ENCODE measurements around the gene FUT1. TPM values are rescaled to one million over a fixed set of nuclear protein-coding genes. Genes with fewer than 3 reads are reported as not detected.

Gene FUT1
- polyA plus RNA-seq (2013, experiment 1 of 2) = 0.99 TPM
- polyA plus RNA-seq (2013, experiment 2 of 2) = 1.0 TPM

DNA sequence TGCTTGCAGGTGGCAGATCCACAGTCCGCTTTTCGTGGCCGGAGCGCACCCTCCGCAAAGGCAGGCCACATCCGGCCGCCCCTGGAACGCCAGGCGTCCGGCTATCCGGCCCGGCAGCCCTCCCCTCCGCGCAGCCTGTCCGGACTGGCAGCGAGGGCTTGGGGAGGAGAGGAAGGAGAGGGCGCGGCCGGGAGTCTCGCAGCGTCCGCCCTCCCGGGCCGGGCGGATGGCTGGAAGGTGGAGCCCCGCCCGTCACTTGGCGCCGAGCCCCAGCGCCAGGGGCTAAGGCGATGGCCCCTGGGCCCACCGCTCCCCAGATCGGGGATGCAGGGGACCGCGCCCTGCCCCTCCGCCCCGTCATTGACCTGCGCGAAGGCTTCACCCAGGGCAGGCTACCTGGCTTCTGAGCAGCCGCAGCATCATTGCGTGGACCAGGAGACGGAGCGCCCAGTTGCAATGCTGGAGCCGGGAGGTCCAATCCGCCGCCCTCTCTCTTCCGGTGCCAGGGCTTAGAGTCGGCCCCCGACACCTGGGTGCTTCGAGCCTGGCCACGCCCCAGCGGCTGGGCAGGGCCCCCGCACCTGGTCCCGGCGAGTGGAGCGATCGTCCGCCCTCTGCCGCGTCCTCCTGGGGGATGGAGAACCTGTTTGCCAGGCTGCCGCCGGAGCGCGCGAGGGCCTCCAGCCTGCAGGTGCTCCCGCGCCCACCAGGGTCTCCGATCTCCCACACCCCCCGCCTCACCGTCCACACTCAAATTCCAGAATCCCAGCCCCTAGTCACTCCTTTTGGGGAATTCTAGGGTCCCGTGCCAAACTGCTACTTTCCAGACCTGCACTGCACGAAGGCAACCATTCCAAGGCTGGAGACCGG lies at the start of gene FUT1:
Gene FUT1 (minus strand): TSS at position 146 of the 870 bp plus-strand sequence. CDS start 1,360 bp downstream, outside the sequence.
- H2BK15ac ChIP-seq (ENCODE audit: low read length) = peak within 1 kb of the TSS; percentile 71
- peaks cover 0 to 76% (median 18%) of the 10 kb centered on the region in 3 experiments for H3K27me3 ChIP-seq (ENCODE audit: control insufficient read depth in 3 of 3, insufficient read depth in 3 of 3, low read depth in 1 of 3, low read length in 3 of 3)
- peak within 1 kb of the TSS; percentile 74 for H2AK5ac ChIP-seq (ENCODE audit: low read depth, low read length)
- peak within 1 kb of the TSS; percentile 15 to 90 for H3K4me3 ChIP-seq (ENCODE audit: low read length in 2 of 2)
- H3K23ac ChIP-seq (ENCODE audit: low read depth, low read length, poor library complexity) = peak within 1 kb of the TSS; percentile 90
- peaks cover 2% of the 10 kb centered on the region for H3K79me1 ChIP-seq (ENCODE audit: low read depth, low read length)
- no peak within 1 kb of the TSS for H2BK120ac ChIP-seq (ENCODE audit: low read depth, low read length)
- peak within 1 kb of the TSS; percentile 96 for H3K4me2 ChIP-seq (ENCODE audit: insufficient read depth, low read length, poor library complexity, severe bottlenecking)
- H2AFZ ChIP-seq (ENCODE audit: low read length) = peak within 1 kb of the TSS; percentile 82
- peak within 1 kb of the TSS; percentile 82 for H2BK12ac ChIP-seq (ENCODE audit: low read length)
- no peak within 1 kb of the TSS for H4K91ac ChIP-seq (ENCODE audit: low read depth, low read length, poor library complexity)
- no peak within 1 kb of the TSS for H4K8ac ChIP-seq (ENCODE audit: low read depth, low read length)
- no peak within 1 kb of the TSS for H2BK5ac ChIP-seq (ENCODE audit: low read length)
- H3K18ac ChIP-seq (ENCODE audit: low read length) = peak within 1 kb of the TSS; percentile 58
- peaks cover 0 to 9% of the 10 kb centered on the region in 2 donors for H3K9me3 ChIP-seq (replicated peaks in 1 of 2; ENCODE audit: control insufficient read depth in 2 of 2, insufficient read depth in 1 of 2, low read depth in 1 of 2, low read length in 2 of 2)
- WGBS, 2 donors (ENCODE audit: extremely low coverage in 2 of 2, insufficient read length in 2 of 2, insufficient replicate concordance in 1 of 2) = no CpG with 5 or more reads among the region's 73 CpGs
- H3K27ac ChIP-seq (replicated peaks; ENCODE audit: low read length) = no peak within 1 kb of the TSS
- peak within 1 kb of the TSS; percentile 91 for H3K9ac ChIP-seq (ENCODE audit: low read depth, low read length, poor library complexity)
- no peak for DNase-seq (ENCODE audit: low spot score)
- H3K36me3 ChIP-seq (replicated peaks in 1 of 2; ENCODE audit: control insufficient read depth in 2 of 2, insufficient read depth in 2 of 2, low read length in 2 of 2) = no peaks in the 10 kb centered on the region
- peaks cover 6 to 8% of the 10 kb centered on the region in 2 donors for H3K4me1 ChIP-seq (ENCODE audit: control insufficient read depth in 2 of 2, insufficient read depth in 1 of 2, low read depth in 1 of 2, low read length in 2 of 2)
- H3K4ac ChIP-seq (ENCODE audit: low read length) = no peak within 1 kb of the TSS
- H3K14ac ChIP-seq (ENCODE audit: low read length) = peak within 1 kb of the TSS; percentile 90

DNA sequence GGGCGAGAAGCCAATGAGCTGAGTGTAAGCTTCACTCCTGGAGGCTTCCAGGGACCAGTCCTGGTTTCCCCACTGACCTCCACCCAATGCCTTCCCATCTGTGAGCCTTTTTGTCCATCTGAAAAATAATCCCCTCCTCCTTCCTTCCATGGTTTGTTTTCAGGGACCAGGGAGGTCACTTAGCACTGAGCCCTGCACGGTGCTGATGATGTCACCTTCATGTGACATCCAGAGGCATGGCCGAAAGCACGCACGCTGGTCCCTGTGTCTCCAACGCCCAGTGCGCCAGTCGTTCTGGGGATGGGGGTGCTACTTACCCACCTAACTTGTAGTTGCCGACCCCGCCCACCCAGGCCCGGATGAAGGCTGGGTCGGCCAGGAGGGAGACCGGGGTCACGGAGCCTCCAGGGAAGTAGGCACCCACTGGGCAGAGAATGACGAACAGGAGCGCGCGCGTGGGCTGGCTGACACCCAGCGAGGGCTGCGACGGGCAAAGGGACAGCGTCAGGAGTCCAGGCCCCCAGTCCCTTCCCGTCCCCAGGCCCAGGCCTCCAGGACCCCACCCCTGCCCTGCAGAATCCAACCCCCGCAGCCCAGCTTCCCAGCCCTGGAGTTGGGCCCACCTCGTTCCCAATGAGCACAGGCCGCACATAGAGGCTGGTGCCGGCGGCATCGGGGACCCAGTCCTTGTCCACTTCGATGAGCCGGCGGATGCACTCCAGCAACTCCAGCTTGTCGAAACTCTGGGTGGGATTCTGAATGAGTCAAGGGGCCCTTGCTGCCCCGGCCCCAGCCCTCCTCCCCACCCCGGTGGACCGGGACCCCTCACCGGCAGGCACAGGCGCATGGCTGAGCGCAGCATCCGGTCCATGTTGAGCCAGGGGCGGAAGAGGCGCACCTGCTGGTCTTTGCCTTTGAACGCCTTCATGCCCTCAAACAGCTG lies 47.2 kb upstream of the FUT1 start:
- Histone ChIP-seq H2BK15ac (ENCODE audit: low read length) (peak overlapping the region; percentile 57), H3K9me3 (replicated peaks in 1 of 2; ENCODE audit: control insufficient read depth in 2 of 2, insufficient read depth in 1 of 2, low read depth in 1 of 2, low read length in 2 of 2) (no peaks in the 10 kb centered on the region), H3K23ac (ENCODE audit: low read depth, low read length, poor library complexity) (no peak overlapping the region), H3K4me1 (ENCODE audit: control insufficient read depth in 2 of 2, insufficient read depth in 1 of 2, low read depth in 1 of 2, low read length in 2 of 2) (peaks cover 3 to 8% of the 10 kb centered on the region in 2 donors), H3K36me3 (replicated peaks in 1 of 2; ENCODE audit: control insufficient read depth in 2 of 2, insufficient read depth in 2 of 2, low read length in 2 of 2) (peaks cover 0 to 3% of the 10 kb centered on the region in 2 donors), H3K14ac (ENCODE audit: low read length) (peak overlapping the region; percentile 6), H4K91ac (ENCODE audit: low read depth, low read length, poor library complexity) (no peak overlapping the region), H3K9ac (ENCODE audit: low read depth, low read length, poor library complexity) (no peak overlapping the region), H3K18ac (ENCODE audit: low read length) (peak overlapping the region; percentile 1), H2AFZ (ENCODE audit: low read length) (no peak overlapping the region), H3K4me2 (ENCODE audit: insufficient read depth, low read length, poor library complexity, severe bottlenecking) (no peak overlapping the region), H3K79me1 (ENCODE audit: low read depth, low read length) (no peaks in the 10 kb centered on the region), H3K27ac (replicated peaks; ENCODE audit: low read length) (peak overlapping the region; percentile 41), H2BK12ac (ENCODE audit: low read length) (peak overlapping the region; percentile 49), H2BK120ac (ENCODE audit: low read depth, low read length) (no peak overlapping the region), H3K4ac (ENCODE audit: low read length) (no peak overlapping the region), H3K27me3 (ENCODE audit: control insufficient read depth in 3 of 3, insufficient read depth in 3 of 3, low read depth in 1 of 3, low read length in 3 of 3) (no peaks in the 10 kb centered on the region), H3K4me3 (ENCODE audit: low read length in 2 of 2) (no peak overlapping the region), H4K8ac (ENCODE audit: low read depth, low read length) (no peak overlapping the region), H2BK5ac (ENCODE audit: low read length) (peak overlapping the region; percentile 14), H2AK5ac (ENCODE audit: low read depth, low read length) (peak overlapping the region; percentile 69)
- no CpG with 5 or more reads among the region's 44 CpGs for WGBS, 2 donors (ENCODE audit: extremely low coverage in 2 of 2, insufficient read length in 2 of 2, insufficient replicate concordance in 1 of 2)
- no peak for DNase-seq (ENCODE audit: low spot score)

- no CpG with 5 or more reads among the region's 6 CpGs for WGBS, 2 donors (ENCODE audit: extremely low coverage in 2 of 2, insufficient read length in 2 of 2, insufficient replicate concordance in 1 of 2)
- no peak overlapping the region for H2BK15ac ChIP-seq (ENCODE audit: low read length)
Observed at GRCh38 chr19:48798937-48799336, 46.5 kb upstream of the FUT1 start.

More at GRCh38 chr19:48798937-48799336, 46.5 kb upstream of the FUT1 start:
- Histone ChIP-seq H3K23ac (ENCODE audit: low read depth, low read length, poor library complexity) (no peak overlapping the region), H3K9me3 (replicated peaks in 1 of 2; ENCODE audit: control insufficient read depth in 2 of 2, insufficient read depth in 1 of 2, low read depth in 1 of 2, low read length in 2 of 2) (no peaks in the 10 kb centered on the region), H3K9ac (ENCODE audit: low read depth, low read length, poor library complexity) (no peak overlapping the region), H3K4ac (ENCODE audit: low read length) (no peak overlapping the region), H3K4me3 (ENCODE audit: low read length in 2 of 2) (no peak overlapping the region), H3K4me1 (ENCODE audit: control insufficient read depth in 2 of 2, insufficient read depth in 1 of 2, low read depth in 1 of 2, low read length in 2 of 2) (peaks cover 3 to 8% of the 10 kb centered on the region in 2 donors), H3K27ac (replicated peaks; ENCODE audit: low read length) (peak overlapping the region; percentile 41), H3K27me3 (ENCODE audit: control insufficient read depth in 3 of 3, insufficient read depth in 3 of 3, low read depth in 1 of 3, low read length in 3 of 3) (no peaks in the 10 kb centered on the region), H3K18ac (ENCODE audit: low read length) (peak overlapping the region; percentile 34), H4K8ac (ENCODE audit: low read depth, low read length) (no peak overlapping the region), H2AFZ (ENCODE audit: low read length) (no peak overlapping the region), H3K4me2 (ENCODE audit: insufficient read depth, low read length, poor library complexity, severe bottlenecking) (no peak overlapping the region), H3K79me1 (ENCODE audit: low read depth, low read length) (no peaks in the 10 kb centered on the region), H2BK120ac (ENCODE audit: low read depth, low read length) (no peak overlapping the region), H2BK5ac (ENCODE audit: low read length) (peak overlapping the region; percentile 14), H3K36me3 (replicated peaks in 1 of 2; ENCODE audit: control insufficient read depth in 2 of 2, insufficient read depth in 2 of 2, low read length in 2 of 2) (peaks cover 0 to 3% of the 10 kb centered on the region in 2 donors), H2AK5ac (ENCODE audit: low read depth, low read length) (no peak overlapping the region), H4K91ac (ENCODE audit: low read depth, low read length, poor library complexity) (no peak overlapping the region), H2BK12ac (ENCODE audit: low read length) (no peak overlapping the region), H3K14ac (ENCODE audit: low read length) (no peak overlapping the region)
- no peak for DNase-seq (ENCODE audit: low spot score)
